Subcutaneous adipose tissue (tissue), 4 donors: ENCODE data around the gene VRK2. TPM values are rescaled to one million over a fixed set of nuclear protein-coding genes. Genes with fewer than 3 reads are reported as not detected.

Source experiments
- total RNA-seq, 4 donors: library from RNA; depleted of rRNA; stranded (reverse); fragments of >200 nt; gene quantifications; one replicate each; pipeline ENCODE4 v1.1.0, GENCODE V29; 2016
- TF ChIP-seq, protein P1 (sequence below): fragments of 450-650 bp; IDR thresholded peaks from one replicate; pipeline ENCODE4 v1.5.1; 2016; ENCODE audit warnings: low read depth, mild to moderate bottlenecking, control low read depth, antibody characterized with exemption, moderate library complexity

The VRK2 gene
- total RNA-seq, 4 donors from 2014 or later = 18.5 to 42.7 (median 23.9) TPM

DNA sequence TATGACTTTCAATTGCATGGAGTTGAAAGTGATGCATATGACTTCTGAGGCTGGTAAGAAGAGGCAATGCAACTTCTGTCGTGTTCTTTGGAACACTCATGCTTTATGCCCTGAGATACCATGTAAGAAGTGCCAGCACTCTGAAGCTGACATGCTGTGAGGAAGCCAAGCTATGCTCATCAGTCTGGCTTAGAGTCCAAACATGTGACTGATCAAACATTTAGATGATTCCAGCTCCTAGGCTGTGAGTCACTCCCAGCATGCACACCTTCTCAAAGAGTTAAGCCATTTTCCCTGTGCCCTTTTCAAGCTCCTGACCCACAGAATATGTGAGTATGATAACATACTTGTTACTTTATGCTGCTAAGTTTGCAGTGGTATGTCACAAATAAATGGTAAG, 15.8 kb upstream of the VRK2 start:
- TF ChIP-seq, protein P1, sequence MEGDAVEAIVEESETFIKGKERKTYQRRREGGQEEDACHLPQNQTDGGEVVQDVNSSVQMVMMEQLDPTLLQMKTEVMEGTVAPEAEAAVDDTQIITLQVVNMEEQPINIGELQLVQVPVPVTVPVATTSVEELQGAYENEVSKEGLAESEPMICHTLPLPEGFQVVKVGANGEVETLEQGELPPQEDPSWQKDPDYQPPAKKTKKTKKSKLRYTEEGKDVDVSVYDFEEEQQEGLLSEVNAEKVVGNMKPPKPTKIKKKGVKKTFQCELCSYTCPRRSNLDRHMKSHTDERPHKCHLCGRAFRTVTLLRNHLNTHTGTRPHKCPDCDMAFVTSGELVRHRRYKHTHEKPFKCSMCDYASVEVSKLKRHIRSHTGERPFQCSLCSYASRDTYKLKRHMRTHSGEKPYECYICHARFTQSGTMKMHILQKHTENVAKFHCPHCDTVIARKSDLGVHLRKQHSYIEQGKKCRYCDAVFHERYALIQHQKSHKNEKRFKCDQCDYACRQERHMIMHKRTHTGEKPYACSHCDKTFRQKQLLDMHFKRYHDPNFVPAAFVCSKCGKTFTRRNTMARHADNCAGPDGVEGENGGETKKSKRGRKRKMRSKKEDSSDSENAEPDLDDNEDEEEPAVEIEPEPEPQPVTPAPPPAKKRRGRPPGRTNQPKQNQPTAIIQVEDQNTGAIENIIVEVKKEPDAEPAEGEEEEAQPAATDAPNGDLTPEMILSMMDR = no peak

DNA sequence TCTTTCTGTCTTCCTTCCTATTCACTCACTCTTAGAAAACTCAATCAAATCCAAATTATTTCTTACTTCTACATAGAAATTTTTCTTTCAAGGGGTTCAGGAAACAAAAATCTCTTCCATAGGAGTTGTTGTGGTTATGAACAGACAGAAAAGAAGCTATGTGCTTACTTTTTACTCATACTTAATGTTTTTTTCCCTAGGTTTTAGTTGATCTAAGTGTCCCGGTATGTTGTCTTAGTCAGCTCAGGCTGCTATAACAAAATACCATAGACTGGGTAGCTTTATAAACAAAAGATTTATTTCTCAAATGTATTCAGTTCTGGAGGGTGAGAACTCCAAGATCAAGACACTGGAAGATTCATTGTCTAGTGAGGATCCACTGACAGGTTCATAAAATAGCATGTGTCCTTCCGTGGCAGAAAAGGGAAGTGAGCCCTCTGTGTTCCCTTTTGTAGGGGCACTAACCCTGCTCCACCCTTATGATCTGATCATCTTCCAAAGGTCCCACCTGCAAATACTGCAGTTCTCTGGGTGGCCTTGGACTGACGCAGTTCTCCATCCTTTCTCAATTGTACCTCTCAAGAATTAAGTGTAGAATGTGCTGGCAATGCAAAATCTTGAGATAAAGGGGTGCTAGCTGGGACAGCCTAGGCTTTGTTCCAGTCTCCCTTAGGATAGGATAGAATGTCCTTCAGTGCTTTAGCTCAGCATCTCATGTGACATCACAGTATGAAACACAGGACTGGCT, 14.4 kb upstream of the VRK2 start:
- TF ChIP-seq, protein P1 = no peak

DNA sequence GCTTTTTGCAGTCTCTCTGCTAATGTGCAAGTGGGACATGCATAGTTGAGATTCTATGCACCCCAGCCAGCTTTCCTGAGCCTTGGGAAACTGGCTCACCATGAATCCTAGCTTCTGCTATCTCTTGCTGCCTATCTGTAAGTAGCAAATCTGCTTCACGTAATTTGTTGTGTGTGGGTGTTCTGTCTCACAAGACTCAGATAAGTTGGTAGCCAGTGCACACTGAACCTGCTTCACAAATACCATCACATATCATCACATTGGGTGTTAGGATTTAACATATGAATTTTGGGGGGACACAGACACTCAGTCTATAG, 13.9 kb upstream of the VRK2 start:
- TF ChIP-seq, protein P1 = no peak

DNA sequence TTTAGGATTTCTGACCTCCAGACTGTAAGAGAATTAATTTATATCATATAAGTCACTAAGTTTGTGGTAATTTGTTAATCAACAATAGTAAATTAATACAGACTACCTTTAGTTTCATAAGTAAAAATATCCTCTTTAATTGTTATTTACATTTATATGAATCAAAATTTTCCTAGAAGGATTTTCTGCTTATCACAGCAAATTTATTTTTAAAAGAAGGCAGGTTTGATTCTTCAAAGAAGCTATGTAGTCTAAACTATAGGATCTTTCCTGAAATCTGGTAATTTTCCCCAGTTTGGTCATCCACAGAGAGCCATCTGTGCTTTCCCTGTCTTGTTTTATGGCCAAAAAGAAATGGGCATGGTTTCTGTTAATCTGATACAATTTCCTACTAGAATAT, 13.1 kb upstream of the VRK2 start:
- TF ChIP-seq, protein P1 = no peak

DNA sequence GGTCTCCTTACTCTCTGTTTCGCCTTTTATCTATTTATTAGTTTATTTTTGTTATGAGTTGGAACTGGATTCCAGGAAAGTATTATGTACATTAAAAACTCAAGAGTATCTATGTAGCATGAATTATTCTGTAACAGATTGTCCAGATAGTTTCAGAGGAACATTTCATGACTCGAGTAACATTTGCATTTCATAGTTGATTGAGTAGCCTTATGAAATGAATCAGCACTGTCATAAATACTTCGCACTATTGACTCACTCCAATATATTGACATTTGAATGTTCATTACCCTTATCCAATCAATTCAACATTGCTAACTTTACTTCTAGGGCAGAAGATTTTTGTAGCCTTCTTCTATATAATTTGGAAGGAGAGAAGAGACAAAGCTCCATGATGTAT, 11.3 kb upstream of the VRK2 start:
- TF ChIP-seq, protein P1 = no peak

DNA sequence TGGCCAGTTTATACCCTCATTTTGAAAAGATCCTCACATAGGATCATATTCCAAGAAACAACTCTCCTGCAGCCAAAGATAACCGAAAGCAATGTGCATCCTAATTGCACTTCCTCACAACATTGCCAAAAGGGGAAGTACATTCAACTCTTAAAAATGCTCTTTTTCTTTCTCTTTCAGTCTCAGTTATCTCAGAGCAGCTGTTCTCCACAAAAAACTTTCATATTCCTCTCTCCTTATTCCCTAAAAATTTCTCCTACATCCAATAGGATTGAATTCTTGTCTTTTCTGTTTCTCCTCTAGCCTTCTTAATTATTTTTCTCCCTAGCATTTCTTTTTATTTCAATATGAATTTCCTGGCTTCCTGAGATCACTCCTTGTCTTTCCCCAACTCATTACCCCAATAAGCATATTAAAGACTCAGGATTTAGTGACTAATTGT, 7.4 kb upstream of the VRK2 start:
- TF ChIP-seq, protein P1 = no peak

DNA sequence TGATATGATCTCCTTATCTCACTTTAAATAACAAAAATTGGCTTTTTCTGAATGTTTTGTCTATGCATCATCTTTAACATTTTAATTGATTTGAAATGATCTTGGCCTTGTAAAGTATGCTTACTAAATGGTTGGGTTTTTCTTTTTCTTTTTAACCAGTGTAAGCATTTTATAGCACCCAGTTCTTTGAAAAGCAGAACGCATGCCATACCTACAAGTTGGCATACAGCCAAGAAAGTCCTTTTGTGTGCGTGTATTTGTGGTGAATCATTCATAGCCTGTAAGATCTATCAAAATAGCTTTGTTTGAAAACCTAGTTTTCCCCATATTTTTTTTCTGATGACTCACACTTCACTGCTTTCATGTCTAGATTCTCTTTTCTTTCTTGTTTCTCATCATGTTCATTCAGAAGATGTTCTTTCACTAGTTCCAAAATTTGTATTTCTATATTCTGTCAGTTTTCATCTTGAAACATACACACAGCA, 4.1 kb upstream of the VRK2 start:
- TF ChIP-seq, protein P1 = no peak
